HCT116 (cell line): Measurements from ENCODE around the gene SUSD6.

Experiments used
- CEBPB ChIP-seq: IDR thresholded peaks from 2 replicates; pipeline ENCODE4 v1.6.1; 2012; ENCODE audit warnings: low read depth
- CTCF ChIP-seq, 3 experiments: fragments of 200-600 bp in 1 of 3; sonication (generic) in 1 of 3; IDR thresholded peaks in 2 of 3; conservative IDR thresholded peaks in 1 of 3; 2 replicates each; pipeline ENCODE4 v1.5.1; 2012 to 2017; ENCODE audit warnings: low read depth in 2 of 3, low read length in 2 of 3, antibody characterized with exemption in 1 of 3, borderline replicate concordance in 1 of 3, control low read depth in 1 of 3, mild to moderate bottlenecking in 1 of 3, mixed read lengths in 1 of 3, mixed run types in 1 of 3, moderate library complexity in 1 of 3; ENCODE audit not compliant: insufficient read depth in 1 of 3
- EGR1 ChIP-seq: IDR thresholded peaks from 2 replicates; pipeline ENCODE4 v1.6.1; 2012; ENCODE audit warnings: low read depth
- EZH2 ChIP-seq: fragments of 200-600 bp; sonication (generic); IDR thresholded peaks from 2 replicates; pipeline ENCODE4 v1.6.1; 2017; ENCODE audit warnings: antibody characterized with exemption, mixed run types
- EZH2phosphoT487 ChIP-seq: fragments of 200-600 bp; IDR thresholded peaks from 2 replicates; pipeline ENCODE4 v1.6.1; 2018; ENCODE audit warnings: antibody characterized with exemption, borderline replicate concordance
- FOSL1 ChIP-seq: IDR thresholded peaks from 2 replicates; pipeline ENCODE4 v1.6.1; 2012; ENCODE audit warnings: low read depth
- MAX ChIP-seq: IDR thresholded peaks from 2 replicates; pipeline ENCODE4 v1.6.1; 2012
- POLR2A ChIP-seq: IDR thresholded peaks from 2 replicates; pipeline ENCODE4 v1.7.0; 2011; ENCODE audit warnings: borderline replicate concordance; ENCODE audit not compliant: insufficient read depth, insufficient read length; ENCODE audit errors: extremely low read depth
- RAD21 ChIP-seq: IDR thresholded peaks from 2 replicates; pipeline ENCODE4 v1.6.1; 2012; ENCODE audit warnings: low read depth, mild to moderate bottlenecking
- SIN3A ChIP-seq: IDR thresholded peaks from 2 replicates; pipeline ENCODE4 v1.6.1; 2012; ENCODE audit warnings: low read depth
- TCF7L2 ChIP-seq: IDR thresholded peaks from 2 replicates; pipeline ENCODE4 v1.7.0; 2011; ENCODE audit warnings: borderline replicate concordance, inconsistent platforms; ENCODE audit not compliant: insufficient read depth, insufficient read length; ENCODE audit errors: extremely low read depth
- YY1 ChIP-seq: IDR thresholded peaks from 2 replicates; pipeline ENCODE4 v1.6.1; 2011; ENCODE audit warnings: low read length, low read depth, moderate library complexity, mild to moderate bottlenecking; ENCODE audit not compliant: insufficient replicate concordance; ENCODE audit errors: extremely low read depth
- ZFX ChIP-seq: fragments of 450-650 bp; IDR thresholded peaks from 2 replicates; pipeline ENCODE4 v1.6.1; 2017

- TF ChIP-seq POLR2A (no peak), EZH2phosphoT487 (no peak), CTCF (IDR thresholded peaks at IDR 0.05 in 2 of 3, conservative IDR thresholded peaks at IDR 0.05 in 1 of 3; ENCODE audit: borderline replicate concordance in 1 of 3, insufficient read depth in 1 of 3, low read depth in 2 of 3, low read length in 2 of 3) (0 out of 6 replicates have a peak, but pooled peaks of 1 of the 3 experiments have one; percentile 4), RAD21 (no peak), TCF7L2 (no peak), ZFX (no peak), EZH2 (no peak), MAX (no peak), CEBPB (no peak), FOSL1 (no peak), SIN3A (no peak), EGR1 (no peak), YY1 (no peak)
Measured at GRCh38 chr14:69713209-69713781, 101.9 kb downstream of the SUSD6 start.
